GM12801 (cell line): ENCODE measurements around the gene POLR3GL.

Source experiments
- CTCF ChIP-seq: IDR thresholded peaks from one replicate; pipeline ENCODE4 v1.5.1; 2011; ENCODE audit warnings: control low read depth; ENCODE audit not compliant: insufficient read length; ENCODE audit errors: extremely low read depth

Gene POLR3GL

GRCh38 chr1:145997016-145997717 is 32.7 kb downstream of the POLR3GL start:
- no peak for TF ChIP-seq CTCF

- TF ChIP-seq CTCF = no peak
These were observed 33.2 kb downstream of the POLR3GL start for GRCh38 chr1:145997718-145998023.

GRCh38 chr1:145999321-146000024 is 35.0 kb downstream of the POLR3GL start:
- TF ChIP-seq CTCF = no peak

GRCh38 chr1:146001709-146002108 is 37.2 kb downstream of the POLR3GL start:
- TF ChIP-seq CTCF = no peak

GRCh38 chr1:146007489-146008133 is 43.1 kb downstream of the POLR3GL start:
- TF ChIP-seq CTCF = no peak

GRCh38 chr1:146010126-146010738 is 45.7 kb downstream of the POLR3GL start:
- no peak for TF ChIP-seq CTCF

GRCh38 chr1:146012703-146013558 is 48.4 kb downstream of the POLR3GL start:
- TF ChIP-seq CTCF = no peak
